Effector memory CD8-positive, alpha-beta T cell (primary cell): ENCODE measurements around the gene TMC7.

Source experiments
- ATAC-seq: fragments of 150-1000 bp; cut with Tn5 transposase; replicated peaks from 2 replicates; pipeline ENCODE4 v1.10.0; 2021; ENCODE audit warnings: mild to moderate bottlenecking, moderate library complexity
- DNase-seq, 3 experiments: peaks; one replicate each; pipeline ENCODE4 v3.0.0; 2021
- H3K27ac Mint-ChIP-seq, 2 donors: one replicate each; pipeline ENCODE4 v1.8.0; 2022; ENCODE audit warnings: mild to moderate bottlenecking in 2 of 2, mixed read lengths in 2 of 2, moderate library complexity in 2 of 2
- H3K27me3 Mint-ChIP-seq, 2 donors: one replicate each; pipeline ENCODE4 v1.8.0; 2022; ENCODE audit warnings: mixed read lengths in 2 of 2
- H3K36me3 Mint-ChIP-seq: one replicate; pipeline ENCODE4 v1.8.0; 2022; ENCODE audit warnings: mild to moderate bottlenecking, moderate library complexity, mixed read lengths; ENCODE audit not compliant: insufficient read depth
- H3K4me1 Mint-ChIP-seq, 2 donors: one replicate each; pipeline ENCODE4 v1.8.0; 2022; ENCODE audit warnings: low read depth in 2 of 2, mixed read lengths in 2 of 2
- H3K4me3 Mint-ChIP-seq, 2 donors: one replicate each; pipeline ENCODE4 v1.8.0; 2022; ENCODE audit warnings: mild to moderate bottlenecking in 2 of 2, mixed read lengths in 2 of 2, moderate library complexity in 2 of 2
- H3K9me3 Mint-ChIP-seq, 2 donors: one replicate each; pipeline ENCODE4 v1.8.0; 2022; ENCODE audit warnings: mixed read lengths in 2 of 2

TMC7 gene

DNA sequence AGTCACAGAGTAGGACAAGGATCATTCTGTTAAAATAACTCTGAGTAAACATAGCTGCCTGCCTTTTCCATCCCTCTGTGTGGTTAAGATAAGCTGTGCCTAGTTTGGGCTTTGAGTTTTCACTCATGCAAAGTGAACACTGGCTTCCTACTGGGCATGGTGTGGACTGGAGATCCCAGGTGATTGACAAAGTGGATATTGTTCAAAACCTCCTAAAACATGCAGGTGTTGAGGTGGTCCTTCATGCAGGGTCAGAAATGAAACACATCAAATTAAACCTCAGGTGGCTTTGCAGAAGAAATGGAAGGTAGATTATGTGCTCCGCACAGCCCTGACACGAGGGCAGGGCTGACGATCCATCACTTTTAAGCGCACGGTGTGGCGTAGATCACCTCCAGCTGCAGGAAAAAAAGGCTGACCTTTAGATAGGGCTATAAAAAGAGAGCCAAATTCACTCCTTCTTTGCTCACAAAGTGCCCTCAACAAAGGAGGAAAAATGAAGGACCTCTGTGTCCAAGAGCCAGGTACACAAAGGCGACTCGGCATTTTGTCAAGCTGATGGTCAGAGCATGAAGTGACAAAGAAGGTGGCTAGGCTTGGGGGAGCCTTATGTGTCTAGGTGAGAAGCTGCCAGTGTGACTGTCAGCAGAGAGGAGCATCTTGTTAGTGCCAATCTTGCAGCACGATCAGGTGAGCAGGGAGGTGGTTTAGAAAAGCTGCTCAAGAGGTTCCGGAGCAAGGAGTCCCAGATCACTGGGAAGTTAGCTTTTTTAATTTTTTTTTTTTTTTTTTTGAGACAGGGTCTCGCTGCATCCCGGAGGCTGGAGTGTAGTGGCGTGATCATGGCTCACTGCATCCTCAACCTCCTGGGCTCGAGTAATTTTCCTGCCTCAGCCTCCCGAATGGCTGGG is 110.2 kb downstream of the TMC7 start:
- ATAC-seq, result no peak
- H3K4me1 Mint-ChIP-seq, result peaks cover 3% of the 10 kb centered on the region in 2 donors
- no peak for DNase-seq
- peaks cover 0 to 2% of the 10 kb centered on the region in 2 donors for H3K9me3 Mint-ChIP-seq
- H3K36me3 Mint-ChIP-seq, result no peaks in the 10 kb centered on the region
- H3K27me3 Mint-ChIP-seq, result peaks cover 0 to 12% of the 10 kb centered on the region in 2 donors
- H3K4me3 Mint-ChIP-seq, result no peak overlapping the region
- H3K27ac Mint-ChIP-seq, result no peak overlapping the region

DNA sequence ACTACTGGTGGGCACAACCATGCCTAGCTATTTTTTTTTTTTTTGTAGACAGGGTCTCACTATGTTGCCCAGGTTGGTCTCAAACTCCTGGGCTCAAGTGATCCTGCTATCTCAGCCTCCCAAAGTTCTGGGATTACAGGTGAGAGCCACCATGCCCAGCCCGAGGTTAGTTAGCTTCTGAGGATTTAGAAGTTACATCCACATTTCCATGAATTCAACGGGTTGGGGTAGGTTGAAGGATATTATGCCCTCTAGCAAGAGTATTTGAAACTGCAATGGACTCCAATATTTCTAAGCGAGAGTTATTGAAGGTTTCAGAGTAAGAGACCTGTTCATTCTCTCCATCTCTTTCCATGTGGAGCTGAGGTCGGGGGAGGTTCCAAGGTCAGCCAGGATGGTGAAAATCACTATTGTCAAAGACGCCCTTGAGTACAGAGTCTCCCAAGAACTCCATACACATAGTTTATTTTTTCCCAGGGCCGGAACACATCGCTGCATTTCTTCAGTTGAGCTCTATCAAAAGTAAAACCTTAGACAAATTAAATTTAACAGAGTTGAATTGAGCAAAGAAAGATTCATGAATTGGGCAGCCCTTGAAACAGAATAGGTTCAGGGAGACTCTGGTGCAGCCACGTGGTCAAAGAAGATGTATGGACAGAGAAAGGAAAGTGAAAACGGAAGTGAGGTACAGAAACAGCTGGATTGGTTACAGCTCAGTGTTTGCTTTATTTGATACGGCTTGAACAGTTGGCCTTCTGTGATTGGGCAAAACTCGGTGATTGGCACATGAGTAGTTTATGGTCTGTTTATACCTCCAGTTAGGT is 111.0 kb downstream of the TMC7 start:
- no peak overlapping the region for H3K4me3 Mint-ChIP-seq
- DNase-seq, result no peak

DNA sequence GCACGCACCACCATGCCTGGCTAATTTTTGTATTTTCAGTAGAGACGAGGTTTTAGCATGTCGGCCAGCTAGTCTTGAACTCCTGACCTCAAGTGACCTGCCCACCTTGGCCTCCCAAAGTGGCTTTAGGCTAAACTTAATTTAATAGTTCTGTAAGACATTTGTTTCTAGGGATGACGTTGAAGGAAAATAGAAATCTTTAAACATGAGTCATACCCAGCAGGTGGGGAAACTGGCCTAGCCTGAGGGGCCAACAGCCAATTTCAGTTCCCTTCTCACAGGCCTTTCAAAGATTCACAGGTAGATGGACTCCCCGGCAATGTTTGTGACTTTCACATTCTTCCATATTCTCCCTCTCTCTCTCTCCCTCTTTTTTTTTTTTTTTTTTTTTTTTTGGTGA is 111.9 kb downstream of the TMC7 start:
- H3K36me3 Mint-ChIP-seq, result no peaks in the 10 kb centered on the region
- peaks cover 0 to 2% of the 10 kb centered on the region in 2 donors for H3K9me3 Mint-ChIP-seq
- no peak overlapping the region for H3K27ac Mint-ChIP-seq
- no peak for DNase-seq
- H3K27me3 Mint-ChIP-seq, result peaks cover 0 to 12% of the 10 kb centered on the region in 2 donors
- ATAC-seq, result no peak
- peaks cover 3% of the 10 kb centered on the region in 2 donors for H3K4me1 Mint-ChIP-seq
- no peak overlapping the region for H3K4me3 Mint-ChIP-seq

More for the DNA sequence above, 111.0 kb downstream of the TMC7 start:
- H3K9me3 Mint-ChIP-seq, result peaks cover 0 to 2% of the 10 kb centered on the region in 2 donors
- no peak overlapping the region for H3K27ac Mint-ChIP-seq
- H3K36me3 Mint-ChIP-seq, result no peaks in the 10 kb centered on the region
- H3K27me3 Mint-ChIP-seq, result peaks cover 0 to 12% of the 10 kb centered on the region in 2 donors
- H3K4me1 Mint-ChIP-seq, result peaks cover 3% of the 10 kb centered on the region in 2 donors
- ATAC-seq, result peak; percentile 35

DNA sequence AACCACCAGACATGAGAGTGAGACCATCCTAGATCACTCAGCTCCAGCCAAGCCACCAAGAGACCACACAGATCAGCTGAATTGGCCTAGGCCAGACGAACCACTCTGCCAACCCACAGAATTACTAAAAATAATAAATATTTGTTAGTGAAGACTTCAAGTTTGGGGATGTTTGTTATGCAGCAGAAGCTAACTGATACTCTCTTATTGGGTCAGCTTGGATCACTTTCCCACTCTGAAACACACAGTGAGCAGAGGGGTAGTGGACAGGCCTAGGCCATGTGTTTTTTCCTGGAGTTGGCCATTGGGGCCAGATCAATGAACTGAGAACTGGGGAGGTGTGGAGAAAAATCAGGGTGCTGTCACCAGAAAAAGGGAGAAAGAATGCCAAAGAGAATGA is 114.4 kb downstream of the TMC7 start:
- Mint-ChIP-seq H3K9me3 (peaks cover 0 to 2% of the 10 kb centered on the region in 2 donors), H3K4me1 (peaks cover 3% of the 10 kb centered on the region in 2 donors), H3K4me3 (no peak overlapping the region), H3K27ac (no peak overlapping the region), H3K27me3 (peaks cover 0 to 12% of the 10 kb centered on the region in 2 donors), H3K36me3 (no peaks in the 10 kb centered on the region)
- DNase-seq (no peak), ATAC-seq (no peak)

DNA sequence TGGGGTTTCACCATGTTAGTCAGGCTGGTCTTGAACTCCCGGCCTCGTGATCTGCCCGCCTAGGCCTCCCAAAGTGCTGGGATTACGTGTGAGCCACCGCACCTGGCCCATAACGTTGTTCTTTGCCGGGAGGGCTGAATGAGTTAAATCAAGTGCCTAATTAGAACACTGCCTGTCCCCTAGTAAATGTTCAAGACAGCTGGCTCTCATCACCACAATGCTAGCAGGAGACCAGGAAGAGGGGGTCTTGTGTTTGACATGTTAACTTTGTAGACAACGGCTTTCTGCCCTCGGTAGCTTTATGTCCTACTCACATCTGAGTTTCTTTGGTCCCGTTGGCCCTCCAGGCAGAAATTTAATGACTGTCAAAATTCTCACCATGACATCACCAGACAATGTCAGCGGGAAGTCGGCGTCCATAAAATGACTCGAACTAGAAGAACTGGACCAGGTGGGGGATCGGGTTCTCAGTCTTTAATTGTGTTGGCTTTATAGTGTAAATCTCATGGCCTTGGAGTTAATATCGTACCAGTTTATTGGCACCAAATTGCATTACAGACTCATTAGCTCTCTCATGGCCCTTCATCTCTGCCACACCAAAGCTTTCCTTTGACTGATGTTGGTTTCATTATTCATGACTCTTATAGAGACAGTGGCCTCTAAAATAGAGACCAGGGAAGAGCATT is 118.6 kb downstream of the TMC7 start:
- H3K4me3 Mint-ChIP-seq, result no peak overlapping the region
- H3K27ac Mint-ChIP-seq, result no peak overlapping the region
- no peak for DNase-seq
- peaks cover 0 to 2% of the 10 kb centered on the region in 2 donors for H3K9me3 Mint-ChIP-seq
- no peaks in the 10 kb centered on the region for H3K36me3 Mint-ChIP-seq
- H3K4me1 Mint-ChIP-seq, result no peaks in the 10 kb centered on the region
- ATAC-seq, result no peak
- H3K27me3 Mint-ChIP-seq, result peaks cover 0 to 15% of the 10 kb centered on the region in 2 donors

DNA sequence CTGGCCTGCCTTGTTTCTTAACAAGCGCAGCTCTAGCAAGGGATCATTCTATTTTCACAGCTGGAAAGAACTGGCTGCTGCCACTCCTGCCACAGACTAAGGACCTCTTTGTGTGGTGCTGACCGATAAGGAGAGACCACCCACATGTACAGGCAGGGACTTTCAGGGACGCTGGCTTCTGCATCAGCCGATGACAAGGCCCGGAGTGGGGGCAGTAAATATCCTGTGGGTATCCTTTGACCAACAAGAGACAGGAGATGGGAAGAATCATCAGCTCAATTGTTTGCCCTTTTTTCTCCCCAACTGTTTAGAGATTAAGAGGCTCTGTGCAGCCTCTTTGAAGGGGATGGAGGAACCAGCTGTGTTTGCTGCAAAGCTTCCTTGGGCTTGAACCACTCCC is 120.9 kb downstream of the TMC7 start:
- no peaks in the 10 kb centered on the region for H3K36me3 Mint-ChIP-seq

DNA sequence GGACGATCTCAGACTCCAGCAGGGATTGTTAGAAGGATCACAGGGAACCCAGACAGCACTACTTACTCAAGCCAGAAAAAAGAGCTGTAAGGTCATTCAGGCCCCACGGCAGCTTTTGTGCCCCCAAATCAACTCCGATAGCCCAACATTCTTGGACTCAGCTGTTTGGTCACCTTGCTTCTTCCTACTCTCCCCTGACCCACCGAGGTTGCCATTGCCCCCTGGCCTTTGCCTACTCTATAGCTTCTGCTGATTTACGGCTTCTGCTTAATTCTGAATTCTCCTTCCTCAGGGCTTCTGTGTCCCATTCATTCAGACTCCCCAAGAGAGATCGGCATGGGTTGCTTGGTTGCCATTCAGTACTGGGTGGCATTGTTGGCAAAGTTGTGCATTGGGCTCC is 121.4 kb downstream of the TMC7 start:
- no peaks in the 10 kb centered on the region for H3K4me1 Mint-ChIP-seq
- no peaks in the 10 kb centered on the region for H3K36me3 Mint-ChIP-seq
- DNase-seq, result no peak
- H3K27me3 Mint-ChIP-seq, result peaks cover 0 to 10% of the 10 kb centered on the region in 2 donors
- H3K4me3 Mint-ChIP-seq, result no peak overlapping the region
- ATAC-seq, result no peak
- no peaks in the 10 kb centered on the region for H3K9me3 Mint-ChIP-seq
- H3K27ac Mint-ChIP-seq, result no peak overlapping the region

More for the DNA sequence above, 120.9 kb downstream of the TMC7 start:
- no peaks in the 10 kb centered on the region for H3K9me3 Mint-ChIP-seq
- H3K4me3 Mint-ChIP-seq, result no peak overlapping the region
- no peak for DNase-seq
- no peaks in the 10 kb centered on the region for H3K4me1 Mint-ChIP-seq
- peaks cover 0 to 10% of the 10 kb centered on the region in 2 donors for H3K27me3 Mint-ChIP-seq
- H3K27ac Mint-ChIP-seq, result no peak overlapping the region
- ATAC-seq, result no peak

DNA sequence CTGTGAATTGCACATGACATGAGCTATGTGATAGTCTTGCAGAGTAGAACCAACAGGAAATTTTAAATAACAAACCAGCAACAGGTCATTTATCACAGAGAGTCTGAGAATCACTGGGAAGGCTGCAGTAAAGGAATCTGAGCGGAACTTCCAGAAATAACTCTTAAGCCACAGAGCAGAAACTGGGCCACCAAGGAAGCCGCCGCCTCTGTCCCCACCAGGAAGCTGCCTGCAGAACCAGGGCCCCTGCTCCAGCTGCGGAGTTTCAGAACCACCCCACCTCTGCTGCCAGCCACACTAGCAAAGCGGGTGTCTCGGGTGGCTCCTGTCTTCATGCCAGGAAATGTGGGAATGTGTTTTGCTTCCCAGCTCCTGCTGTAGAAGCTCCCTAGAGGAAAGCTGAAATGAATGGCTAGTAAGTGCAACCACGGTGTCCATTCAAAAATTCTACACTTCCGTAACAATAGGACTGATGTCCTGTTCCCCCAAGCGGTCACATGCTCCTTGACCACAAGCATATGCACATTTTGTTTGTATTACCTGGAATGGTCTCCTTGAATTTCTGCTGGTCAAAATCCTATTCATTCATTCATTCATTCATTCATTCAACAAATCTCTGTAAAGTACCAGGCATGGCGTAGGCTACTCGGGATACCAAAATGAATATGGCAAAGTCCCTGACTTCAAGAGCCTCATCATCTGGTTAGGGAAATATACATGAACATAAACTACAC is 122.3 kb downstream of the TMC7 start:
- H3K4me1 Mint-ChIP-seq, result no peaks in the 10 kb centered on the region
- no peak overlapping the region for H3K27ac Mint-ChIP-seq
- DNase-seq (no peak), ATAC-seq (no peak)
- H3K9me3 Mint-ChIP-seq, result no peaks in the 10 kb centered on the region
- H3K36me3 Mint-ChIP-seq, result no peaks in the 10 kb centered on the region
- H3K4me3 Mint-ChIP-seq, result no peak overlapping the region
- H3K27me3 Mint-ChIP-seq, result peaks cover 0 to 12% of the 10 kb centered on the region in 2 donors

DNA sequence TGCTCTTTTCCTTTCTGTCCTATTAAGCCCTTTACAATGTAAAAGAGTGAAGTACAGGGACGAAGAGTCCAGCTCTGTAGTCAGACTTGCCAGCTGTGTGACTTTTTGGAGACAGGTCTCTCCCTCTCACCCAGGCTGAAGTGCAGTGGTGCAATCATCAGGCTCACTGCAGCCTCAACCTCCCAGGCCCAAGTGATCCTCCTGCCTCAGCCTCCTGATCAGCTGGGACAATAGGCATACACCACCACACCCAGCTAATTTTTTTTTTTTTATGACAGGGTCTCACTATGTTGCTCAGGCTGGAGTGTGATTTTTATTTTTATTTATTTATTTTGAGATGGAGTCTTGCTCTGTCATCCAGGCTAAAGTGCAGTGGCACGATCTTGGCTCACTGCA is 122.9 kb downstream of the TMC7 start:
- Mint-ChIP-seq H3K4me3 (no peak overlapping the region), H3K27me3 (peaks cover 3 to 18% of the 10 kb centered on the region in 2 donors), H3K36me3 (no peaks in the 10 kb centered on the region), H3K27ac (no peak overlapping the region), H3K4me1 (no peaks in the 10 kb centered on the region), H3K9me3 (no peaks in the 10 kb centered on the region)
- ATAC-seq, result no peak
- DNase-seq, result no peak

DNA sequence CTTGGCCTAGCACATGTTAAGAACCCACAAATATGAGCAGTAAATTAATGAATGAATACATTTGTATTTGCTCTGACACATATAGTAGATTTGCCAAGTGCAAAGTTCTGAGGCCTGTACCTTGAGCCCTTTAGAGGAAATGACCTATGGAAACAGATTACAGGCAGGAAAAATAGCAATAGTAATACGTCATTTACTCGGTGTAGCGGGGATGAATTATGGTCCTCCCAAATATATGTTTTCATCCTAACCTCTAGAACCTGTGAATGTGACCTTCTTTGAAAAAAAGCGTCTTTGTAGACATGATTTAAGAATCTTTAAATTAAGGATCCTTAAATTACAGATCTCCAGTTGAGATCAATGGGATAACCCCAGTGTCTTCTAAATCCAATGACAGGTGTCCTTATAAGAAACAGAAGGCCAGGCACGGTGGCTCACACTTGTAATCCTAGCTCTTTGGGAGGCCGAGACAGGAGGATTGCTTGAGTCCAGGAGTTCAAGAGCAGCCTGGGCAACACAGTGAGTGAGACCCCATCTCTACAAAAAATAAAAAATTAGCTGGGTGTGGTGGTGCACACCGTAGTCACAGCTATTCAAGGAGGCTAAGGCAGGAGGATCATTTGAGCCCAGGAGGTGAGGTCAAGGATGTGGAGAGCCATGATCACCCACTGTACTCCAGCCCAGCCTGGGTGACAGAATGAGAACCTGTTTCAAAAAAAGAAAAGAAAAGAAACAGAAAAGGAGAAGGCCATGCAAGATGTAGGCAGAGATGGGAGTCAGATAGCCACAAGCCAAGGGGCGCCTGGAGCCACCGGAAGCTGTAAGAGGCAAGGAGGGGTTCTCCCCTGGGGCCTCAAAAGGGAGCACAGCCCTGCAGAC is 124.9 kb downstream of the TMC7 start:
- Mint-ChIP-seq H3K4me1 (peaks cover 0 to 3% of the 10 kb centered on the region in 2 donors), H3K27me3 (peaks cover 14 to 35% of the 10 kb centered on the region in 2 donors), H3K4me3 (no peak overlapping the region), H3K36me3 (no peaks in the 10 kb centered on the region), H3K9me3 (no peaks in the 10 kb centered on the region), H3K27ac (no peak overlapping the region)
- no peak for DNase-seq
- no peak for ATAC-seq

DNA sequence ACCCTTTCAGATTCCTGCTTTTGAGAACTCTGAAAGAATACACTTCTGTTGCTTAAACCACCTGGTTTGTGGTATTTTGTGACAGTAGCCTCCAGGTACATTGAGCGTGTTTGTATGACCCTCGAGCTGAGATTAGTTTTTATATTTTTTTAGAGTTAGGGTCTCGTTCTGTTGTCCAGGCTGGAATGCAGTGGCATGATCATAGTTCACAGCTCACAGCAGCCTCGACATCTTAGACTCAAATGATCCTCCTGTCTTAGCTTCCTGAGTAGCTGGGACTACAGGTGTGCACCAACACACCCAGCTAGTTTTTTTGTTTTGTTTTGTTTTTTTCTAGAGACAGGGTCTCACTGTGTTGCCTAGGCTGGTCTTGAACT is 125.5 kb downstream of the TMC7 start:
- H3K27ac Mint-ChIP-seq, result no peak overlapping the region
- H3K4me3 Mint-ChIP-seq, result no peak overlapping the region
- ATAC-seq (no peak), DNase-seq (no peak)
- H3K27me3 Mint-ChIP-seq, result peaks cover 14 to 35% of the 10 kb centered on the region in 2 donors
- H3K4me1 Mint-ChIP-seq, result peaks cover 0 to 3% of the 10 kb centered on the region in 2 donors
- no peaks in the 10 kb centered on the region for H3K9me3 Mint-ChIP-seq
- H3K36me3 Mint-ChIP-seq, result no peaks in the 10 kb centered on the region
